ENCODE results near the gene CTRB2.

GRCh38 chr16:75248536-75249380, 41.8 kb upstream of the CTRB2 start:
- TF ChIP-seq CTCF (IDR thresholded peaks at IDR 0.05; ENCODE audit: low read length) (no peak), EZH2 (IDR thresholded peaks at IDR 0.05; ENCODE audit: borderline replicate concordance, low read length) (no peak)
